GM19324 (cell line): ENCODE data around the gene SYN1.

ENCODE experiments used
- ATAC-seq: cut with Tn5 transposase; IDR thresholded peaks from one replicate; pipeline ENCODE4 v1.9.1; 2021; ENCODE audit warnings: mild to moderate bottlenecking, moderate library complexity; ENCODE audit not compliant: unreplicated experiment, low FRiP score

Gene SYN1

GRCh38 chrX:47540754-47541538 lies 78.7 kb downstream of the SYN1 start:
- ATAC-seq, result no peak

GRCh38 chrX:47539860-47540259 lies 79.8 kb downstream of the SYN1 start:
- no peak for ATAC-seq

GRCh38 chrX:47530049-47530448 lies 89.6 kb downstream of the SYN1 start:
- no peak for ATAC-seq

- no peak for ATAC-seq
These were observed 90.1 kb downstream of the SYN1 start for GRCh38 chrX:47529548-47529947.

GRCh38 chrX:47523713-47524166 lies 95.9 kb downstream of the SYN1 start:
- peak; percentile 29 for ATAC-seq

- peak; percentile 77 for ATAC-seq
These were observed 96.4 kb downstream of the SYN1 start for GRCh38 chrX:47523297-47523696.
